ENCODE measurements around the gene PDK3.

Gene PDK3

DNA sequence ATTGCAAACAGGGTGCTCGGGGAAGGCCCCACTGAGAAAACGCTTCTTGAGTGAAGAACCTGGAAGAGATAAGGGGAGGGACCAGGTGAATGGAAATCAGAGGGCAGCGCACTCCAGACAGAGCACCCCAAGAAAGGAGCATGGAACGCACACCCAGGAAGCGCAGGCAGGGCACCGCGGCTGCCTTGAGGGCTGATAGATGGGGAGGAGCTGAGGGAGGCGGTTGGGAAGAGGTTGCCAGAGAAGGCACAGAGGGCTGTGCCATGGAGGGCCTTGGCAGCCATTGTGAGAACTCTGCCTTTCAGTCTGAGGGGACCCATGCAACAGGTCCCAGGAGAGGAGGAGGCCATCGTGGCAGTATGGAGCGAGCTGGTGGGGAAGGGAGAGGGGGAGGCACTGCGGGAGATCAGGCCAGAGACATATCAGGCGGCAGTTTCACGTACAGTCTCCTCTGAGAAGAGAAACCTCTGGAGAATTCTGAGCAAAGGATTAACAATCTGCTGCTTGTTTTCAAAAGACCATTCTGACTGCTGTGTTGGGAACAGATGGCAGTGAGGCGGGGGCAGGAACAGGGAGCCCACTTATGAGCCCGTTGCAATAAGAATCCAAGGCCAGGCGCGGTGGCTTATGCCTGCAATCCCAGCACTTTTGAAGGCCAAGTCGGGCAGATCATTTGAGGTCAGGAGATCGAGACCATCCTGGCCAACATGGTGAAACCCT lies 98.4 kb downstream of the PDK3 start:
- DNase-seq = no peak

DNA sequence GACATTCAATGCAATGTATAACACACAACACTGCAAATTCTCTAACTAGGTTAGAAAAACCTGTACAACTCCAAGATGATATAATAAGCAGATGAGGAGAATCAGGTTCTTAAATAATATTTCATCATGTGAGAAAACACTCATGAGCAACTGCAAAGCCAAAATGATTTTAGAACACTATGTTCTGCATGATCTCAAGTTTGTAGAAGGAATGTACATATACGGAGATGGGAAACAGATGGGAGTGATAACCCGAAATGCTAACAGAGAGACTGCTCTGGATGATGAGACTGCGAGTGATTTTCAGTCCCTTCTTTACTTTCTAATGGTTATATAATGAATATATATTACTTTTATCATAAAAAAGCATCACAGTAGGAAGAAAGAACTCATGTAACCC lies 101.2 kb downstream of the PDK3 start:
- DNase-seq = no peak

DNA sequence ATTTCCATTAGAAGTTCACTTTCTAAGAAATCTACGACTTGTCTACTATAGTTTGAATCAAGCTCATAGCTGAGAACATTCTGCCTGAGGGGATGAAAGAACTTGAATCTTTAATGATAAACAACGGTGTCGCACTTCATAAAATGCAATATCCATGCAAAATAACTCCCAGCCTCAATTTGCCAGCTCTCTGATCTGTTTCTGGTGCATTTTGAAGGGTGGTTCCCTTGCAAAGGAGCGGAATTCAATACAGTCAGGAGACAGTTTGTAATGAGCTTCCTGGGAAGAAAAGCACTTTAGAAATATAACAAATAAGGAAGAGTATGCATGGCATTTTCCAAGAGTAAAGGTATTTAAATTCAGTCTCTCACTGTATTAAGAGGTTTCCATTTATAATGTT lies 102.1 kb downstream of the PDK3 start:
- no peak for DNase-seq

DNA sequence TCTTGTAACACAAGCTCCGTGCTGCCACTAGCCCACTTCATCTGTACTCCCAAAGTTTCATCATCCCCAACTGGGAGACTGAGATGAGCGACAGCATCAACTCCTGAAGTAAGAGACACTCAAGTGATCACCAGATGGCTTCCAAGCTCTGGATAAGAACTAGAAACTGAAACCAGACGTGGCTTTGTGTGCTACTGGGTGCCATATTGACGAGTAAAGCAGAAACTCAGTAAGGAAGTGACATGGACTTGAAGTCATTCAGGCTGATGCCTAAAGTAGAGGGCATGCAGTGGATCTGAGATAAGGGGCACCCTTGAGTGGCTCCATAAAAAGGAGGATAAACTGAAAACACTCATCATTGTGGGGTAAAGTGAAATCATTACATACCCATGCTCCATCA lies 109.7 kb downstream of the PDK3 start:
- DNase-seq = no peak

DNA sequence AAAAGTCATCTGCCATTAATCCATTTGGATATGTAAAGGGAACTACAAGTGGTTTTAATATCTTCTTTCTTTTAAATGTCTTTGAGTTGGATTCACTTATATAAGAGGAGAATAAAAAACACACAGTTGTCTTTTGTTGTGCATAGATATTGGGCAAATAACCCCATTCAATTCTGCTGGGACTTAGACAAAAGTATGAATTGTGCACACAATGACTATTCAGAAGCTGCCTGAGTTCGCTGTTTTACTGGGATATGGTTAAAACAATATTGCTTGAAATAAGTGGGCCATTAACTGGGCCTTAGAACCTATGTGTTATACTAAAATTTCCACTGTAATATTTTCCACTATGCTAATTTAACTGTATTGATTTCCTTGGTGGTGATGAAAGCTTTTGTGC lies 110.4 kb downstream of the PDK3 start:
- DNase-seq = no peak

DNA sequence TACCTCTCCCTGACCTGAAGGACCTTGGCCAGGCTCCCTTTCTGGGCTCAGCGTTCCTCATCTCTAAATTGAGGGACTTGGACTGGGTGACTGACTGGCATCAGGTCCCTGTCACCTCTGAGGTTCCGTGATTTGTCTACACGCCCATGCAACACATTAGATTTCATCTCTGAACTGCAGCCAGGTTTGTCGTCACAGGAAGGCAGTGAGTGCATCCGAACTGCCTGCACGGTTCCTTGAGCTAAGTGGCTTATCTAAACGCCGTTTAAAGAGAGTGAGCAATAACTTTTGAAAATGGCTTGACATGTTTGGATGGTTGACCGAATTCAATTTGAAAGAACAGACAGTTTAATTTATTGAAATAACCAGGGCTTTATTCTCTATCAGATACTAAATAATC lies 112.0 kb downstream of the PDK3 start:
- DNase-seq = no peak

Measured in CD4-positive, alpha-beta T cell treated with Interleukin-6 for 4 hours (primary cell).